Cardiac muscle cell (in vitro differentiated cells and primary cell): ENCODE measurements around the gene AMY1C. TPM values are rescaled to one million over a fixed set of nuclear protein-coding genes. Genes with fewer than 3 reads are reported as not detected.
"Not testable (repeated sequence)": the region's sequence is repeated elsewhere in the genome, so short reads cannot be mapped to it uniquely, and the experiment has no call there.

Experiments
- DNase-seq, 2 donors: peaks; one replicate each; pipeline versions ENCODE4 v3.0.0 to v3.0.0-alpha.2; 2010 to 2017; ENCODE audit warnings: low read depth in 1 of 2, low spot score in 1 of 2
- H3K27ac ChIP-seq: fragments of 200-600 bp; sonication (generic); 2 replicates; pipeline ENCODE4 v1.5.1; 2016
- H3K27me3 ChIP-seq: fragments of 200-600 bp; sonication (generic); 2 replicates; pipeline ENCODE4 v1.6.0; 2016; ENCODE audit warnings: control low read depth
- H3K36me3 ChIP-seq: fragments of 200-600 bp; sonication (generic); 2 replicates; pipeline ENCODE4 v1.5.1; 2016; ENCODE audit warnings: control low read depth
- H3K4me1 ChIP-seq: fragments of 200-600 bp; sonication (generic); 2 replicates; pipeline ENCODE4 v1.8.1; 2017; ENCODE audit warnings: low read depth, mild to moderate bottlenecking, mixed run types
- H3K4me3 ChIP-seq: fragments of 200-600 bp; sonication (generic); 2 replicates; pipeline ENCODE4 v1.5.1; 2016; ENCODE audit warnings: mild to moderate bottlenecking
- H3K9me3 ChIP-seq: fragments of 200-600 bp; sonication (generic); 2 replicates; pipeline ENCODE4 v1.5.1; 2017; ENCODE audit warnings: low read depth, mild to moderate bottlenecking, control low read depth
- polyA plus RNA-seq: library from polyadenylated mRNA; unstranded; fragments of >200 nt; fragmentation: Nextera tagmentation; extraction: Ambion mirVana; gene quantifications from 2 replicates; pipeline ENCODE4 v1.2.1, GENCODE V29; 2016
- total RNA-seq: library from RNA; depleted of rRNA; stranded (reverse); fragments of >200 nt; gene quantifications from 2 replicates; pipeline ENCODE4 v1.2.3, GENCODE V29; 2016

AMY1C gene
- total RNA-seq (0.12 TPM in 1 of 2 replicates, not detected in the other), polyA plus RNA-seq (not detected in 2 replicates)

DNA sequence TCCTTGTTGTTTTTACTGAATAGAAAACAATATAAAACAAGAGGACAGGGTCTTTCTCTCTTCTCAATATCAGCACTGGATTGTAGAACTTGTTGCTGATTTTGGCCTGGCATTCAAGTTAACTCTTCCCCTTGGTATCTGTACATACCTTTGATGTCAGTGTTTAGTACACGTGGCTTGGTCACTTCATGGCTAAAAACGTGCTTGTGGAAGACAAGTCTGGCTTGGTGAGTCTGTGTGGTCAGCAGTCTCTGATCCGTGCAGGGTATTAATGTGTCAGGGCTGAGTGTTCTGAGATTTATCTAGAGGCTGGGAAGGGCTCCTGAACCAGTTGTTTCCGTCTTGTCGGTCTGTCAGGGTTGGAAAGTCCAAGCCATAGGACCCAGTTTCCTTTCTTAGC lies at the start of gene AMY1C:
AMY1C (plus strand) TSS at position 301 of the 400 bp plus-strand sequence. CDS start 572 bp downstream, outside the sequence.
- not testable (repeated sequence) for H3K27me3 ChIP-seq, DNase-seq, H3K4me3 ChIP-seq, H3K27ac ChIP-seq, H3K4me1 ChIP-seq, H3K36me3 ChIP-seq, H3K9me3 ChIP-seq

DNA sequence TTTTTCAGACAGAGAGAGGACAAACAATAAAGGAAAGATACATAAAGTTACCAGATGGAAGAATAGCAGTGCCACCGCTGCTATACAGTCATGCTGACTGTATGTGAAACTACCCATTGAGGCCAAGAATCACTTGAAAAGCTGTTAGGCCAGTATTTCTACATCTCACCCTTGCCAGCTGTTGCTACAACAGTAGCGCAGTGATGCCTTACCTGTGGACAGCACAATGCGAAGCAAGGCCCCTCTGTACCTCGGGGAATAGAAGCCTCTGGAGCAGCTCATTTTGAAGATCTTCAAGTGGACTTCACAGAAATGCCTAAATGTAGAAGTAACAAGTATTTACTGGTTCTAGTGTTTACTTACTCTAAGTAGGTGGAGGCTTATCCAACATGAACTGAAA lies 49.0 kb upstream of the AMY1C start:
- H3K27me3 ChIP-seq, result not testable (repeated sequence)

DNA sequence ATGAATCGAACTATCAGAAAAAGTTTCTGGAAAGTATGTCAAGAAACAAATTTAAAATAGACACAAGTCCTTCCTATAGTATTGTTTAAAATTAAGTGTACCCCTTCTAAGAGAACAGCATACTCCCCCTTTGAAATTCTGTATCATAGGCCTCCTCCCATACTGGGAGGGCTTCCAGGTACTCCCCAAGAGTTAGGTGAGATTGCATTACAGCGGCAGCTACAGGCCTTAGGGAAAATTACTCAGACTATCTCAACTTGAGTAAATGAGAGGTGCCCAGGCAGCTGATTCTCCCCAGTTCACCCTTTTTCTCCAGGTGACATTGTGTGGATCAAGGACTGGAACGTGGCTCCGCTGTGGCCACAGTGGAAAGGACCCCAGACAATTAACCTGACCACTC lies 48.4 kb upstream of the AMY1C start:
- H3K4me3 ChIP-seq, H3K36me3 ChIP-seq, H3K9me3 ChIP-seq, H3K4me1 ChIP-seq, H3K27ac ChIP-seq, H3K27me3 ChIP-seq, DNase-seq: not testable (repeated sequence)

More for the DNA sequence above, 49.0 kb upstream of the AMY1C start:
- not testable (repeated sequence) for H3K27ac ChIP-seq, H3K4me1 ChIP-seq, H3K9me3 ChIP-seq, H3K4me3 ChIP-seq, DNase-seq, H3K36me3 ChIP-seq

DNA sequence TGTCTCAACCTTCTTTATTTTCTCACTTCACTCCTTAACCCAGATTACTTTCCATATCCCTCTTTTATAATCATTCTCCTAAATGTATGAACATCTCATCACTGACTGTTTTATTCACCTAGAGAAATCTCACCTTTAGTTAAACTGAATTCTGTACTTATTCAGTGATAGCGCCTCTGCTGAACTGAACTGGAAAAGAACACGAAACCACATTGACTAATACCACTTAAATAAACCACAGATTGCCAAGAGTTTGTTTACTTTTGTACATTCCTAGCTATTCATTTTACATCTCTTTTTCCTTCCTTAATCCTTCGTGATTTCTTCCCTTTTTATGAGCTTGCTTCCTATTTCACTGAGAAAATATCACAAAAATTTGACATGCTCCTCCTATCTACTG lies 42.0 kb upstream of the AMY1C start:
- not testable (repeated sequence) for DNase-seq, H3K9me3 ChIP-seq, H3K27ac ChIP-seq, H3K4me3 ChIP-seq, H3K4me1 ChIP-seq, H3K27me3 ChIP-seq, H3K36me3 ChIP-seq

DNA sequence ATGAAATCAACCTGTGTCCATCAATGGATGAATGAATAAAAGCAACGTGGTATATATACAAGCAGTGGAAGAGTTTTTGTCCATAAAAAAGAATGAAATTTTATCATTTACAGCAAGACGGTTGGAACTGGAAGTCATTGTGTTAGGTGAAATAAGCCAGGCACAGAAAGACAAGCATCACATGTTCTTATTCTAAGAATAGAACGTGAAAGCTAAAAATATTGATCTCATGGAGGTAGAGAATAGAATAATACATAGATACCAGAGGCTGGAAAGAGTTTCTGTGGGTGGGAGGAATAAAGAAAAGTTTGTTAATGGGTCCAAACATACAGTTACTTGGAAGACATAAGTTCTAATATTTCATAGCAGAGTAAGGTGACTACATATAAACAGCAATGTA lies 39.3 kb upstream of the AMY1C start:
- not testable (repeated sequence) for H3K36me3 ChIP-seq, H3K9me3 ChIP-seq, H3K27me3 ChIP-seq, H3K4me1 ChIP-seq, DNase-seq, H3K4me3 ChIP-seq, H3K27ac ChIP-seq

DNA sequence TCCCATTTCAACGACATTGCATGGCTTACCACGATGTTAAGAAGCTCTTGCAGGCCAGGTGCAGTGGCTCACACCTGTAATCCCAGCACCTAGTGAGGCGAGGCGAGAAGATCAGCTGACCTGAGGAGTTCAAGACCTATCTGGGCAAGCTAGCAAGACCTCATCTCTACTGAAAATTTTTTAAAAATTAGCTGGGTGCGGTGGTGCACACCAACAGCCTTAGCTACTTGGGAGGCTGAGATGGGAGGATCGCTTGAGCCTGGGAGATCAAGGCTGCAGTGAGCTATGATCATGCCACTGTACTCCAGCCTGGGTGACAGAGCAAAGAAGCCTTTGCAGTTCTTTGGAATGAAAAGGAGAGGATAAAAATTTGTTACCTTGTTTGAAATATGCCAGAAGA lies 32.3 kb upstream of the AMY1C start:
- H3K9me3 ChIP-seq, H3K4me3 ChIP-seq, H3K4me1 ChIP-seq, H3K27me3 ChIP-seq, H3K36me3 ChIP-seq, H3K27ac ChIP-seq, DNase-seq: not testable (repeated sequence)

DNA sequence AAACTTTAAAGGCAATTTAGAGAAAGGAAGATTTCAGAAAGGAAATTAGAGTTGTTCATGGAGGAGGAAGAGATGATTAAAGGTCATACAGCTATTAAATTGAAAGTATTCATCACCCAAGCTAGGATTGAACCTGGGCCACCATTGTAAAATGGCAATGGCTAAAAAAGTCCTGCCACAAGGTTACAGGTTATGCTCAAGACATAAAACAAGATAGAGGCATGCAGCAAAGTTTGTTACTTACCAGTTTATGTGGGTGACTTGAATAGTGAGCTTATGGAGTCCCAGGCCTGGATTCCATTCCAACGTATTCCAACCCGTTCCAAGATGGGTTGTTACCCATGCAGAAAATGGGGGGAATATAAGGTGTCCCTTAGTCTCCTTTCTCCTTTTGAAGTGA lies 28.2 kb upstream of the AMY1C start:
- not testable (repeated sequence) for H3K36me3 ChIP-seq, H3K27me3 ChIP-seq, H3K9me3 ChIP-seq, H3K27ac ChIP-seq, DNase-seq, H3K4me1 ChIP-seq, H3K4me3 ChIP-seq

DNA sequence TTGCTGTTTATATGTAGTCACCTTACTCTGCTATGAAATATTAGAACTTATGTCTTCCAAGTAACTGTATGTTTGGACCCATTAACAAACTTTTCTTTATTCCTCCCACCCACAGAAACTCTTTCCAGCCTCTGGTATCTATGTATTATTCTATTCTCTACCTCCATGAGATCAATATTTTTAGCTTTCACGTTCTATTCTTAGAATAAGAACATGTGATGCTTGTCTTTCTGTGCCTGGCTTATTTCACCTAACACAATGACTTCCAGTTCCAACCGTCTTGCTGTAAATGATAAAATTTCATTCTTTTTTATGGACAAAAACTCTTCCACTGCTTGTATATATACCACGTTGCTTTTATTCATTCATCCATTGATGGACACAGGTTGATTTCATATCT lies 14.4 kb upstream of the AMY1C start:
- H3K36me3 ChIP-seq, DNase-seq, H3K27me3 ChIP-seq, H3K4me1 ChIP-seq, H3K4me3 ChIP-seq, H3K27ac ChIP-seq, H3K9me3 ChIP-seq: not testable (repeated sequence)

DNA sequence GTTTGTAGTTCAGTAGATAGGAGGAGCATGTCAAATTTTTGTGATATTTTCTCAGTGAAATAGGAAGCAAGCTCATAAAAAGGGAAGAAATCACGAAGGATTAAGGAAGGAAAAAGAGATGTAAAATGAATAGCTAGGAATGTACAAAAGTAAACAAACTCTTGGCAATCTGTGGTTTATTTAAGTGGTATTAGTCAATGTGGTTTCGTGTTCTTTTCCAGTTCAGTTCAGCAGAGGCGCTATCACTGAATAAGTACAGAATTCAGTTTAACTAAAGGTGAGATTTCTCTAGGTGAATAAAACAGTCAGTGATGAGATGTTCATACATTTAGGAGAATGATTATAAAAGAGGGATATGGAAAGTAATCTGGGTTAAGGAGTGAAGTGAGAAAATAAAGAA lies 11.7 kb upstream of the AMY1C start:
- H3K27me3 ChIP-seq, H3K4me3 ChIP-seq, H3K36me3 ChIP-seq, H3K27ac ChIP-seq, H3K4me1 ChIP-seq, H3K9me3 ChIP-seq, DNase-seq: not testable (repeated sequence)

DNA sequence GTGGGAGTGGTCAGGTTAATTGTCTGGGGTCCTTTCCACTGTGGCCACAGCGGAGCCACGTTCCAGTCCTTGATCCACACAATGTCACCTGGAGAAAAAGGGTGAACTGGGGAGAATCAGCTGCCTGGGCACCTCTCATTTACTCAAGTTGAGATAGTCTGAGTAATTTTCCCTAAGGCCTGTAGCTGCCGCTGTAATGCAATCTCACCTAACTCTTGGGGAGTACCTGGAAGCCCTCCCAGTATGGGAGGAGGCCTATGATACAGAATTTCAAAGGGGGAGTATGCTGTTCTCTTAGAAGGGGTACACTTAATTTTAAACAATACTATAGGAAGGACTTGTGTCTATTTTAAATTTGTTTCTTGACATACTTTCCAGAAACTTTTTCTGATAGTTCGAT lies 5.2 kb upstream of the AMY1C start:
- H3K27ac ChIP-seq, H3K36me3 ChIP-seq, H3K27me3 ChIP-seq, H3K4me1 ChIP-seq, H3K4me3 ChIP-seq, DNase-seq, H3K9me3 ChIP-seq: not testable (repeated sequence)

DNA sequence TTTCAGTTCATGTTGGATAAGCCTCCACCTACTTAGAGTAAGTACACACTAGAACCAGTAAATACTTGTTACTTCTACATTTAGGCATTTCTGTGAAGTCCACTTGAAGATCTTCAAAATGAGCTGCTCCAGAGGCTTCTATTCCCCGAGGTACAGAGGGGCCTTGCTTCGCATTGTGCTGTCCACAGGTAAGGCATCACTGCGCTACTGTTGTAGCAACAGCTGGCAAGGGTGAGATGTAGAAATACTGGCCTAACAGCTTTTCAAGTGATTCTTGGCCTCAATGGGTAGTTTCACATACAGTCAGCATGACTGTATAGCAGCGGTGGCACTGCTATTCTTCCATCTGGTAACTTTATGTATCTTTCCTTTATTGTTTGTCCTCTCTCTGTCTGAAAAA lies 4.7 kb upstream of the AMY1C start:
- not testable (repeated sequence) for H3K27ac ChIP-seq, H3K36me3 ChIP-seq

DNA sequence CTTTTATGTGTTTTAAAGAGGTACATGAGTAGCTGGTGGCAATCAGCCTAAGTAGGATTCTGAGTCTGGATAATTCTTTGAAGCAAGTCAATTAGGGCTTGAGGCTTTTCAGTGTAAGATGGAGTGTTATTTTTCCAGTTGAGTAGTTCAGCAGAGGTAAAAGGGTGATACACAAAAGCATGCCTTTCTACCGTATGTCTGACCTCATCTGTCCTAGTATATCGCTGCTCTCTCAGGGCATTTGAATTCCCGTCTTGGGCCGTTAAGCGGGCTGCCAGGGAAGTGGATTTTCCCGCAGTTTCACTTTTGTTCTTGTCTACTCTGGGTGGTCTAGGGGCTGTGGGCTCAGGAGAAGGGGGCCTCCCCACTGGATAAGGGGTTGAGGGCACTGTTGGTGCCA lies 1.4 kb upstream of the AMY1C start:
- DNase-seq, H3K4me1 ChIP-seq, H3K4me3 ChIP-seq, H3K9me3 ChIP-seq, H3K36me3 ChIP-seq, H3K27me3 ChIP-seq, H3K27ac ChIP-seq: not testable (repeated sequence)

More for the DNA sequence above, 4.7 kb upstream of the AMY1C start:
- H3K27me3 ChIP-seq, H3K4me1 ChIP-seq, H3K4me3 ChIP-seq, H3K9me3 ChIP-seq, DNase-seq: not testable (repeated sequence)
